Psoas muscle (tissue), 8 donors: ENCODE measurements around the gene SSX5. TPM values are rescaled to one million over a fixed set of nuclear protein-coding genes. Genes with fewer than 3 reads are reported as not detected.
"Not testable (repeated sequence)": the region's sequence is repeated elsewhere in the genome, so short reads cannot be mapped to it uniquely, and the experiment has no call there.

Experiments
- ATAC-seq, 4 donors: fragments of 200-7000 bp; cut with Tn5 transposase; one replicate each; pipeline ENCODE4 v1.9.1; 2020; ENCODE audit warnings: moderate library complexity in 3 of 4, mild to moderate bottlenecking in 2 of 4
- DNase-seq, 2 donors: peaks; one replicate each; pipeline ENCODE4 v3.0.0-alpha.2; 2020
- H3K27ac ChIP-seq: fragments of 200-600 bp; one replicate; pipeline ENCODE4 v1.8.0; 2022
- H3K27me3 ChIP-seq, 3 donors: fragments of 200-600 bp in 1 of 3; one replicate each; pipeline versions ENCODE4 v1.6.1 to v1.8.0; 2013 to 2022; ENCODE audit warnings: low read length in 2 of 3, mild to moderate bottlenecking in 2 of 3, moderate library complexity in 1 of 3; ENCODE audit not compliant: insufficient read depth in 3 of 3
- H3K36me3 ChIP-seq, 2 donors: fragments of 200-600 bp in 1 of 2; one replicate each; pipeline versions ENCODE4 v1.6.1 to v1.8.0; 2013 to 2022; ENCODE audit warnings: low read depth in 1 of 2, mild to moderate bottlenecking in 1 of 2, moderate library complexity in 1 of 2; ENCODE audit not compliant: insufficient read depth in 1 of 2
- H3K4me1 ChIP-seq: fragments of 200-600 bp; one replicate; pipeline ENCODE4 v1.8.0; 2022
- H3K4me3 ChIP-seq: fragments of 200-600 bp; one replicate; pipeline ENCODE4 v1.8.0; 2022; ENCODE audit warnings: mild to moderate bottlenecking
- H3K9me3 ChIP-seq: fragments of 200-600 bp; one replicate; pipeline ENCODE4 v1.8.0; 2022
- WGBS, 3 donors: extraction: QIAGEN DNeasy Blood & Tissue Kit; methylation state at CpG; one replicate each; pipeline versions ENCODE4 v1.1.6 to v1.1.7; 2013; 5-methylcytosine and 5-hydroxymethylcytosine counted together
- intact Hi-C, 2 donors: fragments of 100-400 bp; cut with DNase I; formaldehyde crosslinking; loops; one replicate each; pipeline versions ENCODE4 v1.11.0 to v1.14.2; 2022
- long read RNA-seq, 2 donors: library from polyadenylated mRNA; unstranded; transcript quantifications; one replicate each; pipeline ENCODE4 v2.0.0, GENCODE V29; 2021
- polyA plus RNA-seq, 3 donors: library from polyadenylated mRNA; stranded (reverse); fragments of 200-250 nt; gene quantifications; one replicate each; pipeline ENCODE4 v1.2.3, GENCODE V29; 2013
- total RNA-seq, 4 donors: library from RNA; stranded (reverse); fragmentation: NEBNext Ultra II Directional in 2 of 4; extraction: Animal tissue kit (Norgen Biotek cat#: 25700) in 2 of 4; gene quantifications; one replicate each; pipeline versions ENCODE4 v1.2.1 to v1.2.4, GENCODE V29; 2021 to 2023
- TF ChIP-seq, protein P1 (sequence below): fragments of 200-600 bp; IDR thresholded peaks from one replicate; pipeline ENCODE4 v1.8.0; 2022; ENCODE audit warnings: antibody characterized with exemption
- donor health status: healthy with polysubstance abuse.
- donor health status: DM: no; HTN: no; CAD: no; lungs with moderate emphysema.
- donor health status: Bipolar disorder and iron deficiency.
- donor health status: healthy.
- donor health status: DM: yes; HTN: yes; CAD: no.
- donor health status: DM: no; HTN: no; CAD: no.
- donor health status: DM: no; HTN: no; CAD: no.
- donor health status: DM: yes; HTN: yes; CAD: no.

SSX5 gene, protein sequence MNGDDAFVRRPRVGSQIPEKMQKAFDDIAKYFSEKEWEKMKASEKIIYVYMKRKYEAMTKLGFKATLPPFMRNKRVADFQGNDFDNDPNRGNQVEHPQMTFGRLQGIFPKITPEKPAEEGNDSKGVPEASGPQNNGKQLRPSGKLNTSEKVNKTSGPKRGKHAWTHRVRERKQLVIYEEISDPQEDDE
- not detected for total RNA-seq
- polyA plus RNA-seq: not detected
- long read RNA-seq, donor 1: 0 reads
- long read RNA-seq, donor 2: 0 reads

DNA sequence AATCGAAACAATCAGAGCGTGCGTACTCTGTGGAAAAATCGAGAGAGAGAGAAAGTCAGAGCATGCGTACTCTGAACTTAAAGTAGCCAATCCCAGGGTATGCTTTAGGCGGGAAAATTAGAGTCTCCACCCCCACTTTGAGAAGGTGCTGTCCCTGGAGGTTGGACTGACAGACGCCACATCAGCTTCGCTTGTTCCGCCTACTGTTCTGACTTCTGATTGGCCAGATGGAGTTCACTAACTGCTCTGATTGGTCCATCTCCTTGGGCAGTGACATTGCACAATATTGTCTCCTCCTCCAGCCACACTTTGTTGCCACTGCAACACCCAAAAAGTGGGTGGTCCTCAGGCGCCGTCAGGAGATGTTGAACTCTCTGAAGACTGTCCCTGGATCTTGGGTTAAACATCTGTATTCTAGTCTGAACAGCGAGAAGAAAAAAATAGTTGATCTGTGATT, at the start of gene SSX5:
Gene SSX5, minus strand, starts transcription at position 51 of the 457 bp plus-strand sequence. CDS start 1,437 bp downstream, outside the sequence.
- Histone ChIP-seq H3K27me3 (no peaks in the 10 kb centered on the region), H3K4me3 (no peak within 1 kb of the TSS), H3K36me3 (no peaks in the 10 kb centered on the region), H3K9me3 (no peaks in the 10 kb centered on the region), H3K27ac (no peak within 1 kb of the TSS), H3K4me1 (no peaks in the 10 kb centered on the region)
- intact Hi-C loops: no loop called here
- TF ChIP-seq, protein P1, sequence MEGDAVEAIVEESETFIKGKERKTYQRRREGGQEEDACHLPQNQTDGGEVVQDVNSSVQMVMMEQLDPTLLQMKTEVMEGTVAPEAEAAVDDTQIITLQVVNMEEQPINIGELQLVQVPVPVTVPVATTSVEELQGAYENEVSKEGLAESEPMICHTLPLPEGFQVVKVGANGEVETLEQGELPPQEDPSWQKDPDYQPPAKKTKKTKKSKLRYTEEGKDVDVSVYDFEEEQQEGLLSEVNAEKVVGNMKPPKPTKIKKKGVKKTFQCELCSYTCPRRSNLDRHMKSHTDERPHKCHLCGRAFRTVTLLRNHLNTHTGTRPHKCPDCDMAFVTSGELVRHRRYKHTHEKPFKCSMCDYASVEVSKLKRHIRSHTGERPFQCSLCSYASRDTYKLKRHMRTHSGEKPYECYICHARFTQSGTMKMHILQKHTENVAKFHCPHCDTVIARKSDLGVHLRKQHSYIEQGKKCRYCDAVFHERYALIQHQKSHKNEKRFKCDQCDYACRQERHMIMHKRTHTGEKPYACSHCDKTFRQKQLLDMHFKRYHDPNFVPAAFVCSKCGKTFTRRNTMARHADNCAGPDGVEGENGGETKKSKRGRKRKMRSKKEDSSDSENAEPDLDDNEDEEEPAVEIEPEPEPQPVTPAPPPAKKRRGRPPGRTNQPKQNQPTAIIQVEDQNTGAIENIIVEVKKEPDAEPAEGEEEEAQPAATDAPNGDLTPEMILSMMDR: no peak
- 87 to 91% (median 88%) methylated on average over 11 to 12 of the region's 12 CpGs for WGBS, 3 donors
- DNase-seq: no peak
- no peak for ATAC-seq

DNA sequence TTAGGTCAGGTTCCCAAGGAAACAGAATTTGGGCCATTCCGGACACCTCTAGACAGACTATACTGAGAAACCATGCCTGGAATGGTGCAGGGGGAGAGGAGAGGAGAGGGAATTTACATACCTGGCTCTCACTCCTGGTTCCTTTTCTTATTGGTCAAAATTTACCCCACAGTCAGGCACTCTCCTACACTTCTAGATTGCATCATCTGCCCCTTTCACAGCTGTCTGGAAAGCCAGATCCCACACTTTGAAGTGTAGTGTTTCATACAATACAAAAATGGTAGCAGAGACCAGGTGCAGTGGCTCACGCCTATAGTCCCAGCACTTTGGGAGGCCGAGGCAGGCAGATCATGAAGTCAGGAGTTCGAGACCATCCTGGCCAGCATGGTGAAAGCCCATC, 27.6 kb upstream of the SSX5 start:
- H3K36me3 ChIP-seq, ATAC-seq, H3K9me3 ChIP-seq, H3K4me3 ChIP-seq, H3K27ac ChIP-seq, DNase-seq, intact Hi-C loops, H3K27me3 ChIP-seq, H3K4me1 ChIP-seq: not testable (repeated sequence)
- 81 to 96% (median 85%) methylated on average over 4 of the region's 4 CpGs for WGBS, 3 donors

DNA sequence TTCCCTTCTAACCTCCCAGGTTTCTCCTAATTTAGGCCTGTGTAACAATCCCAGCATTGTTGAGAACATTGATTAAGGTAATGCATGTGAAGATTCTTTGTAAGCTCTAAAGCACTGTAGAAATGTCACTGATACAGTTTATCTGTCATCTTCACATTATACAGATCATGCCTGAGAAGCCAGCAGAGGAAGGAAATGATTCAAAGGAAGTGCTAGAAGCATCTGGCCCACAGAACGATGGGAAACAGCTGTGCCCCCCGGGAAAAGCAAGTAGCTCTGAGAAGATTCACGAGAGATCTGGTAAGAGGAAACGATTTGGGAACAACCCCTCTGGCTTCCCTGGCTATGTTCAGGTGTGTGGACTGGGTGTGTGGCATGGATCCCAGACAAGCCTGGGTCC, 17.7 kb upstream of the SSX5 start:
- WGBS, 3 donors: 23 to 39% (median 30%) methylated on average over 4 of the region's 4 CpGs
- H3K4me3 ChIP-seq, H3K4me1 ChIP-seq, H3K9me3 ChIP-seq, H3K27ac ChIP-seq, intact Hi-C loops, H3K36me3 ChIP-seq, DNase-seq, ATAC-seq: not testable (repeated sequence)
- peaks cover 0 to 11% (median 0%) of the 10 kb centered on the region in 3 donors for H3K27me3 ChIP-seq

DNA sequence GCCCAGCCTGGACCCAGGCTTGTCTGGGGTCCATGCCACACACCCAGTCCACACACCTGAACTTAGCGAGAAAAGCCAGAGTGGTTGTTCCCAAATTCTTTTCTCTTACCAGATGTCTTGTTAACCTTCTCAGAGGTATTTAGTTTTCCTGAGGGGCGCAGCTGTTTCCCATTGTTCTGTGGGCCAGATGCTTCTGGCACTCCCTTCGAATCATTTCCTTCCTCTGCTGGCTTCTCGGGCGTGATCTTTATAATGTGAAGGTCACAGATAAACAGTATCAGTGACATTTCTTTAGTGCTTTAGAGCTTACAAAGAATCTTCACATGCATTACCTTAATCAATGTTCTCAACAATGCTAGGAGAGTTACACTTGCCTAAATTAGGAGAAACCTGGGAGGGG, 6.6 kb downstream of the SSX5 start:
- DNase-seq, H3K27me3 ChIP-seq, H3K4me3 ChIP-seq, H3K9me3 ChIP-seq, H3K27ac ChIP-seq, H3K4me1 ChIP-seq, ATAC-seq, intact Hi-C loops, H3K36me3 ChIP-seq: not testable (repeated sequence)
- 14 to 30% (median 24%) methylated on average over 5 of the region's 5 CpGs for WGBS, 3 donors

GRCh38 chrX:48181882-48182281, 14.7 kb downstream of the SSX5 start:
- WGBS, 3 donors: 24 to 41% (median 34%) methylated on average over 4 to 5 of the region's 5 CpGs
- intact Hi-C loops, ATAC-seq: not testable (repeated sequence)

GRCh38 chrX:48180811-48181210, 15.8 kb downstream of the SSX5 start:
- WGBS, 3 donors: 88 to 93% (median 90%) methylated on average over 4 of the region's 4 CpGs
- TF ChIP-seq, protein P1: no peak
- DNase-seq (no peak), ATAC-seq (no peak)
- H3K27me3 ChIP-seq: peaks cover 0 to 19% (median 0%) of the 10 kb centered on the region in 3 donors
- no peaks in the 10 kb centered on the region for H3K9me3 ChIP-seq
- H3K4me1 ChIP-seq: no peaks in the 10 kb centered on the region
- no peaks in the 10 kb centered on the region for H3K36me3 ChIP-seq
- H3K4me3 ChIP-seq: no peak overlapping the region
- intact Hi-C loops: no loop called here
- H3K27ac ChIP-seq: no peak overlapping the region

More at GRCh38 chrX:48181882-48182281, 14.7 kb downstream of the SSX5 start:
- H3K4me1 ChIP-seq, H3K27ac ChIP-seq, H3K9me3 ChIP-seq, H3K4me3 ChIP-seq, DNase-seq, H3K36me3 ChIP-seq: not testable (repeated sequence)
- H3K27me3 ChIP-seq: peaks cover 0 to 19% (median 0%) of the 10 kb centered on the region in 3 donors
